HG02798 (cell line): ENCODE results near the gene DERL3.
A peak's percentile ranks its signal among the peaks of the same experiment; 100 is the strongest.

Source experiments
- ATAC-seq: cut with Tn5 transposase; IDR thresholded peaks from one replicate; pipeline ENCODE4 v1.9.1; 2021; ENCODE audit warnings: mild to moderate bottlenecking; ENCODE audit not compliant: unreplicated experiment, poor library complexity

DERL3 gene

DNA sequence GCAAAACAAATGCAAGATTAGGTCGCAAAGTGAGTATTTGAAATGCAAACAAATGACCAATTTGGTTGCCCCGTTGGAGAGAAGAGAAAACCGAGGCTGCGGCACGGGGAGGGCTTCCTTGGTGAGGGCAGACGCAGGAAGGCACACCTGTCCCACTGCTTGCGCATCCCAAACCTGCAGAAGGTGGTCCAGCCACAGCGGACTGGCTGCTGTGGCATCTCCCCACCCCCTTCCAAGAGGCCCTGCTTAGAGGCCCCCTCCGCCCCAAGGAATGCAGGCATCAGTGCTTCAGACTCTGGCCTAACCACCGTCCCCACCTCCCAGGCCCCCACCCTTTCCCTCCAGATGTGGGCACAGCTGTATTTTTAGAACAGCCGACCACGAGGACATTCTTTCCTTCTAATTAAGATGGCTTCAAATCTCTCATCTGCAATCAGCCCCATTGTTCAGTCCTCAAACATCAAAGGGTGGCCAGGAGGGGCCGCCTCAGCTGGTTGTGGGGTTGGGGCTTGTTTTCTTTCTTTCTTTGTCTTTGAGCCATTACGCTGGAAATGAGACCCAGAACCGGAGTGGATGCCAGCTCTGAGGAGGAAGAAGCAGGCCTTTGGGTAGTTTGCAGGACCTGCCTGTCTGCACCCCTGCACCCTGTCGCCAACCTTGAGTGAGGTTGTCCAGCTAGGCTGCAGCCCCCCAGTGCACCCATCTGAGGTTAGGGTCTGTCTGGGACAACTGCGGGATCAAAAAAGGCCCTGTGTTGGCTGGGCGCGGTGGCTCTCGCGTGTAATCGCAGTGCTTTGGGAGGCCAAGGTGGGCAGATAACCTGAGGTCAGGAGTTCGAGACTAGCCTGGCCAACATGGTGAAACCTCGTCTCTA, 9.4 kb upstream of the DERL3 start:
- no peak for ATAC-seq

- ATAC-seq = no peak
Observed at GRCh38 chr22:23847310-23847920, 8.6 kb upstream of the DERL3 start.

DNA sequence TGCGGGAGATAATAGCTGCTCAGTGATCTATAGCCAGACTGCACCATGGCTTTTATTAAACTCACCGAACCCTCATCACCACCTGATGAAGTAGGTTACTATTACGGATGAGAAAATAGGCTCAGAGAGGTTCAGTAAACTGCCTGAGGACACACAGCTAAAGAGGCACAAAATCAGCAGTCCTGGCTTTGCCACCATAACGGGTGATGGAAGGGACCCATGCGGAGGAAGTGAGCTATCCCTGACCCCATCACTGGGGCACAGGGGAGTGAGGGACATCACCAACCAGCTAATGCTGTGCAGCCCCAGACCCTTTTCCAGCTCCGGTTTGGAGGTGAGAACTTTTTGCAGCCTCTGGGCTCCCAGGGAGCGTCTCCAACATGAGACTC, 7.3 kb upstream of the DERL3 start:
- no peak for ATAC-seq

DNA sequence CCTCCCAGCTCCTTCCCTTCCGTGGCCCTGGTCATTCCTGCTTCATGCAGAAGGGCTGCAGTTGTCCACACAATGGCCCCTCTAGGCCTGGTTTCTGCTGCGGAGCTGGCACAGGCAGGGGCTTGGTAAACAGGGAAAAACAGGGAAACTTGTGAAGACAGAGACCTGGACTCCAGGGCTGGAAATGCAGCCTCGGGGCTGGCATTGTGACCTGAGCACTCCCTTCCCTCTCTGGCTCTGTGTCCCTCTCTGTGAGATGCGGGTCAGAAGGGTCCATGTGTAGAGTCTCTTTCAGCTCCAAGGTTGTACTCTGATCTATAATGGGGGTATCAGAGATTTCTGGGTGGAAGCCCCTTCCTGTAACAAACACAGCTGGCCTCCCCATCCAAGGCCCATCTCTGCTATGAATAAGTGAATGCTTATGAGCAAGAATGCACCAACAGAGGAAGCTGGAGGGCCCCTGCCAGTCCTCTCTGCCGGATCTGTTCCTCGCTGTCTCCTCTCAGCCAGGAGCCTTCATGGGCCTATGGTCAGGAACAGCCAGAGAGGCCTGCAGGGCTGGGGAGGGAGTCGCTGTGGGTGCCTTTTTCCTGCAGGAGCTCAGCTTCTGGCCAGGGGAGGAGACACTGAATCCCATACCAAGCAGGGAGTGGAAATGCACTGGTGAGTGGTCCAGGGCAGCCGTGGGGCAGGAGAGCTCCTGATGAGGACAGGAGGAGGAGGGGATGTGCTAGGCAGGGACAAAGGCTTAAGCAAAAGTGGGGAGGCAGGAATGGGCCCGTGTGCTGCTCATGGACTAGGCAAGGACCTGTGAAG, 6.7 kb upstream of the DERL3 start:
- no peak for ATAC-seq

- peak; percentile 12 for ATAC-seq
Observed at GRCh38 chr22:23844739-23845202, 6.0 kb upstream of the DERL3 start.

DNA sequence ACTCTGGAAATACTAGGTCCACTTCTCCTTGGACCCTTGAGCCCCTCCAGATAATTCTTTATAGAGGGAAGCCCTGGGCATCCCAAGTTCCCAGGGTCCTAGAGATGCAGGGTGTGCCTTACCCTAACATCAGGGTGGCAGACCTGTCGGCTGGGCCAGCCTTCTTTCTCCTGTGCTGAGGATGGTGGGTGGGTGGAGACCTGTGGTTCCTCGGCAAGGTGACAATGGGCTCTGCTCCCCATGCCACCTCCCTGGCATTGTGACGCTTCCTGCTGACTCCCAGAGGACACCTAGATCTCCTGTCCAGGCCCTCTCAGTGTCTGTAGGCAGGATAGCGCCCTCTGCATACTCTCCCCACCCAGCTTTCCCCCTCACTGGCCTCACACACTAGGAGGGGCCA, 3.8 kb upstream of the DERL3 start:
- ATAC-seq = no peak

- ATAC-seq = no peak
Observed at GRCh38 chr22:23841736-23842445, 3.1 kb upstream of the DERL3 start.

DNA sequence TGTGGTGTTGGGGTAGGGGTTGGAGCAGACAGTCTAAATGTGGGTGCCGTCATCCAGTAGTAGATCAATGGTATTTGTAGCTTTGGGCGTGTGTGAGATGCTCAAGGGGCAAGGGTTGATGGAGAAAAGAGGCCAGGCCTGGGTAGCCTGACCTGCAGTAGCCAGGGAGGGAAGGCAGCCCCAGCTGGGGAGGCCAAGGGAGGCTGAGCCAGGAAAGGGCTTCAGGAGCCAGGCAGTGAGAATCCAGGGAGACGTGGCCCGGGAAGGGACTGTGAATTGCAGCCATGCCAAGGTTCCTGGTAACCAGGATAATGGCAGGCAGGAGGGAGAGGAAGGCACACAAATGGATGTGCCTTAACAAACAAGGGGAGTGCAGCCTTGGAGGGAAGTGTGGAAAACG, 2.5 kb upstream of the DERL3 start:
- no peak for ATAC-seq

DNA sequence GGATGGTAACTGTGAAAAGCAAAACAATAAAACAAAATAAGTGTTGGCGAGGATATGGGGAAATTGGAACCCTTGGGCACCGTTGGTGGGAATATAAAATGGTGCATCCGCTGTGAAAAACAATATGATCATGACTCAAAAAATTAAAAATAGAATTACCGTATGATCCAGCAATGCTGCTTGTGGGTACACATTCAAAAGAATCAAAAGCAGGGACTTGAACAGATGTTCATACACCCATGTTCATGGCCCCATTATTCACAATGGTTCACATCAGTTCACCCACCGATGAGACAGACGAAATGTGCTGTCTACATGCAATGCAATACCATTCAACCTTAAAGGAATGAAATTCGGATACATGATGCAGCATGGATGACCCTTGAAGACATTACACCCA, 1.2 kb upstream of the DERL3 start:
- ATAC-seq = no peak

DNA sequence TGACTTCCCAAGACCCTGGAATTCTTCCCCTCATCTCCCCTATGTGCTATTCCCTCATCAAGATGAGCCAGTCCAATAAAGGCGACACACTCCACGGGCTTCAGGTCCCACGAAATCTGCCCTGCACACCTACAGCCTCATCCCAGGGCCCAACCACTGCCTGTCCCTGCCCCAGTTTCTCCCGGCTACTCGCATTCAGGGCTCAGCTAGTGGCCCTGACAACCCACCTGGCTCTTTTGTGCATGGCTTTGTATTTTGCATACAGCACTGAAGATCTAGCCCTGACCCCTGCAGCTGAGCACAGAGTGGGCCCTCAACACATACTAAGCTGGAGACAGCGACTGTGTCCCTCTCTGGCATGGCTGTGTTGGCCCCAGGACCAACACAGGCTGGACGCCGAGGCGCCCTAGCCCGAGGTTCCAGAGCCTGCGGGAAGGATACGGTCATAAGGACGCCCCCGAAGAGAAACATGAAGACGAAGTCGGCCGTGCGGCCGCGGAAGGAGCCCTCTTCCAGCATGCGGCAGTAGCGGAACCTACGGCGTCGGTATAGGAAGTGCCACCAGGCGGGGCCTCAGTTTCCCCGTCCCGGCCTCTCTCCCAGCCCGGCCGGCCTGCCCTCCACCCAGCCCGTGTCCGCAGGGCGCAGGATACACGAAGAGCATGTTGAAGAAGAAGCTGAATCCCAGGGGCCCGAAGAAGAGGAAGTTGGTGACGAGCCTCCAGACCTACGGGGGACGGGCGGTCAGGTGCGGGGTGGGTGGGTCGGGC, 710 bp downstream of the DERL3 start:
- no peak for ATAC-seq

DNA sequence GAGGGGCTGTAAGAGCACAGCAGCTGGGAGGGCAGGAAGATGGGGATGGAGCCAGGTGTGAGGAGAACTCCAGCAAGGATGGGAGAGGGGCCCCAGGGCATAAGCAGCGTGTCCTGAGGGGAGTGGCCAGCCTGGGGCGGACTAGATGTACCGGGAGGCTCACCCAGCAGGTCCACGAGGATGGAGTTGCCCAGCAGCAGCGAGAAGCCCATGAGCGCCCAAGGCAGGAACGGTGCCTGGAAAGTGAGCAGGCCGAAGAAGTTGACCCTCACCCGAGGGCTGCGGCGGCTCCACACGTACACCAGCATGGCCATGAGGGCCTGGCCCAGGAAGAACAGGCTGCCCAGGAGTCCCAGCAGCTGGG, 1.3 kb downstream of the DERL3 start:
- ATAC-seq = no peak

- ATAC-seq = no peak
Observed at GRCh38 chr22:23836692-23837495, 1.9 kb downstream of the DERL3 start.

GRCh38 chr22:23836281-23836680, 2.5 kb downstream of the DERL3 start:
- ATAC-seq = no peak

- no peak for ATAC-seq
Observed at GRCh38 chr22:23835484-23836144, 3.2 kb downstream of the DERL3 start.

GRCh38 chr22:23834793-23835483, 3.9 kb downstream of the DERL3 start:
- ATAC-seq = no peak

DNA sequence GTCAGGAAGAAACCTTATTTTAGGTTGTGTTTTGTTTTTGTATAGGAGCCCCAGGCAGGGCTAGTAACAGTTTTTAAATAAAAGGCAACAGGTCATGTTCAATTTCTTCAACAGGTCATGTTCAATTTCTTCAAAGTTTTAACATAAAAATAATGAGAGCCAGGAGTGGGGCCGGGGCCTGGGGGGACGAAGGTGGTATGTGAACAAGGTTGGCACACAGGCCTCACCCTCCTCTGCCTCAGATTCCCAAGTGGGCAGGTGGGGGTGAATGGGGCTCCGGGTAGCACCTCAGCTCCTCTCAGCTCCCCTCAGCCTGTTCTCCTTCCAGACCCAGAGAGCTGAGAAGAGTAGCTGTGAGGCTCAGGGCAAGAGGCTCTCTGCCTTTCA, 4.4 kb downstream of the DERL3 start:
- no peak for ATAC-seq

DNA sequence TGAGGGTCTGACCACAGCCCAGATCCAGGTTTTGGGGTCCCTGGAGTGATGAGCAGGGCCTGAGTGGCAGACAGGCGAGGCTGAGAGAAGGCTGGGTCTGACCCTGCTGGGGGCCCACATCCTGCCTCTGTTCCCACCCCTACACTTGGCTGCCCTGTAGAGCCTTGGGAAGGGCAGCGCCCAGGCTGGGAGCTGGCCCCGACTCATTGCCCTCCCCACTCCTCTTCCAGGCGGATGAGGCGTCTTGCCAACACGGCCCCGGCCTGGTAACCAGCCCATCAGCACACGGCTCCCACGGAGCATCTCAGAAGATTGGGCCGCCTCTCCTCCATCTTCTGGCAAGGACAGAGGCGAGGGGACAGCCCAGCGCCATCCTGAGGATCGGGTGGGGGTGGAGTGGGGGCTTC, 4.9 kb downstream of the DERL3 start:
- ATAC-seq = no peak
